NCI-H187 treated with DMSO at 0.1 percent for 48 hours (cell line): ENCODE data around the gene MATN4.

ENCODE experiments used
- DNase-seq: peaks from one replicate; lab custom pipeline; 2025; lab: John Stamatoyannopoulos, UW

Gene MATN4

DNA sequence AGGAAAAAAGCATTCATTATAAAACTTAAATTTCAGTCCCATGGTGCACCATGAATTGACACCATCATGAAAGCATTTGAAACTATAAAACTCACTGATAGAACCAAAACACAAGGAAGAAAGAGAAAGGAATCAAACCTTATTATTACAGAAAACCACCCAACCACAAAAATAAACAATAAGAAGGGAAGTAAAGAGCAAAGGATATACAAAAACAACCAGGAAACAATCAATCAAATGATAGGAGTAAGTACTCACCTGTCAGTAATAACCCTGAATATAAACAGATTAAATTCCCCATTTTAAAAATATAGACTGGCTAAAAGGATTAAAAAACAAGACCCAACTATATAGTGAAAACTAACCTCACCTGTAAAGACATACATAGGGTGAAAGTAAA is 59.5 kb downstream of the MATN4 start:
- DNase-seq = no peak

DNA sequence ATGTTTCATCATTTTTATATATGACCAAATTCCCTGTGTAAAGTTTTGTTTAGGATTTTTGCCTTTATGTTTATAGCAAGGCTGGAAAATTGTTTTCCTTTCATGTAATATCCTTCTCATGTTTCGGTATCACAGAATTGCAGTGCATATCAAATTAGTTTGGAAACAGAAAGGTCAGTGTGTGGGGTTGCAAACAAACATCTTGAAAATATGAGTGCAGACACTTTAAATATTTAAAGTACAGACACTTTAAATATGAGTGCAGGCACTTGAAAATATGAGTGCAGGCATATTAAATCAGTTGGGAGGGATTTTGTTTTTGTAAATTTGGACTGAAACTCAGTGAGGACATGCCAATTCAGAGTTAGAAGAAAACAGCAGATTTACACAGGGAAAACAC is 60.2 kb downstream of the MATN4 start:
- DNase-seq = no peak

DNA sequence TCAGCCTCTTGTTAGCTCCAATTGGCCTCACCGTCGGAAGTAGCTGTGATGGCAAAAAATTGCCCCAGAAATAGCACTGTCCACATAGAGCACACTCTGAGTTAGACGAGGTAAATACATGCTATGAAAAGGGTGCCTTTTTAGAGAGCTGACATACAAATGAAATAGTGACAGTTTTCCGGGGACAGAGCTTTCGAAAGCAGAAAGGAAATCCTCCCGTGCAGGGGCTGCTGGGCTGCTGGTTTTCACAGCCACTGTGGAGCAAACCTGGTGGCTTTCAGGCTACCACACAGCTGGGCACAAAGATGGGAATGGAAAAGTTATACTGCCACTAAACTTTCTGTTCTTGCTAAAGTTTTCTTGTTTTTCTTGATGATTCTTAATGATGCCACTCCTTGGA is 62.0 kb downstream of the MATN4 start:
- no peak for DNase-seq
